RCC 7860 (cell line): ENCODE results near the gene CHST15.

Experiments used
- DNase-seq: peaks from one replicate; pipeline ENCODE4 v3.0.0-alpha.2; 2015; ENCODE audit warnings: low spot score
- FAIRE-seq: peaks from 2 replicates; lab custom pipeline; 2012; peaks lifted over from hg19 to GRCh38; lab: Jason Lieb, UNC

Gene CHST15

GRCh38 chr10:124083740-124084397, 9.5 kb downstream of the CHST15 start:
- no peak for DNase-seq
- FAIRE-seq: no peak

GRCh38 chr10:124083047-124083739, 10.2 kb downstream of the CHST15 start:
- no peak for FAIRE-seq
- no peak for DNase-seq

- FAIRE-seq: no peak
- DNase-seq: no peak
Observed at GRCh38 chr10:124082555-124082954, 10.8 kb downstream of the CHST15 start.

GRCh38 chr10:124081547-124082140, 11.8 kb downstream of the CHST15 start:
- FAIRE-seq (no peak), DNase-seq (no peak)

GRCh38 chr10:124079864-124080263, 13.5 kb downstream of the CHST15 start:
- no peak for DNase-seq

GRCh38 chr10:124078714-124079113, 14.7 kb downstream of the CHST15 start:
- no peak for FAIRE-seq
- DNase-seq: no peak

More at GRCh38 chr10:124079864-124080263, 13.5 kb downstream of the CHST15 start:
- no peak for FAIRE-seq

- no peak for FAIRE-seq
- no peak for DNase-seq
Observed at GRCh38 chr10:124078028-124078427, 15.4 kb downstream of the CHST15 start.

GRCh38 chr10:124077208-124077993, 16.0 kb downstream of the CHST15 start:
- DNase-seq (no peak), FAIRE-seq (no peak)

GRCh38 chr10:124076148-124076733, 17.2 kb downstream of the CHST15 start:
- no peak for FAIRE-seq
- no peak for DNase-seq

- DNase-seq: no peak
- no peak for FAIRE-seq
Observed at GRCh38 chr10:124075231-124075955, 18.0 kb downstream of the CHST15 start.

- DNase-seq: no peak
- no peak for FAIRE-seq
Observed at GRCh38 chr10:124074501-124075109, 18.8 kb downstream of the CHST15 start.

- DNase-seq (no peak), FAIRE-seq (no peak)
Observed at GRCh38 chr10:124073978-124074377, 19.4 kb downstream of the CHST15 start.

- DNase-seq (no peak), FAIRE-seq (no peak)
Observed at GRCh38 chr10:124072541-124072940, 20.9 kb downstream of the CHST15 start.

GRCh38 chr10:124072106-124072505, 21.3 kb downstream of the CHST15 start:
- no peak for DNase-seq

GRCh38 chr10:124071141-124071540, 22.3 kb downstream of the CHST15 start:
- DNase-seq: no peak
- FAIRE-seq: no peak

More at GRCh38 chr10:124072106-124072505, 21.3 kb downstream of the CHST15 start:
- FAIRE-seq: no peak

GRCh38 chr10:124070666-124071065, 22.7 kb downstream of the CHST15 start:
- FAIRE-seq: no peak

GRCh38 chr10:124069341-124070264, 23.8 kb downstream of the CHST15 start:
- no peak for FAIRE-seq
- DNase-seq: no peak

More at GRCh38 chr10:124070666-124071065, 22.7 kb downstream of the CHST15 start:
- no peak for DNase-seq

GRCh38 chr10:124068929-124069328, 24.5 kb downstream of the CHST15 start:
- DNase-seq: no peak
- no peak for FAIRE-seq
